ENCODE measurements around the gene FNIP1.

Gene FNIP1

DNA sequence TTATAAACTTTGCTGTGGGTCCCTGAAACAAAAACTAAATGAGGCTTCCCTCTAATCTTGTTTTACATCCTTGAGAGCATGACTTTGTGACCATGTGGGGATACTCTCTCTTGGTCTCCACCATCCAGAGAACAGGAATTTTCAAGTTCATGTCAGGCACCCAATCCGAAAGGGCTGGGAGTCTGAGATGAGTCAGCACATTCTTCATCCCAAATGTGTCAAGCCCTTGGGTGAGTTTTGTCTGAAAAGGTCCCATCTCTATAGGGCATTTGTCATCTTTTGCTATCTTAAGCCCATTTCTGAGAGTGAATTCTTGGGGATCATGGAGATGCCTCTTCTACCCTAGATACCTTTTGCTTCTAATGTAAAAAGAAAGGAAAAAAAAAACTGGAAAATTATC lies 134.9 kb downstream of the FNIP1 start:
- no peak overlapping the region for H3K4me3 ChIP-seq (ENCODE audit: insufficient read depth in 1 of 2, low read depth in 1 of 2, low read length in 2 of 2)
- no peak for DNase-seq
- no peak overlapping the region for H4K8ac ChIP-seq (ENCODE audit: low read length)
- no peak overlapping the region for H4K91ac ChIP-seq (ENCODE audit: low read length)
- no peak overlapping the region for H3K4ac ChIP-seq (ENCODE audit: low read depth in 1 of 2, low read length in 2 of 2)
- no peak overlapping the region for H3K9ac ChIP-seq (ENCODE audit: low read length)
- H3K23ac ChIP-seq (ENCODE audit: low read length in 2 of 2): no peak overlapping the region
- H3K27me3 ChIP-seq (ENCODE audit: control insufficient read depth in 1 of 2, insufficient read depth in 1 of 2, low read length in 2 of 2): no peaks in the 10 kb centered on the region
- H2BK12ac ChIP-seq (ENCODE audit: low read length in 2 of 2): no peak overlapping the region
- no peak overlapping the region for H3K18ac ChIP-seq (ENCODE audit: low read depth in 1 of 2, low read length in 2 of 2)
- H3K79me1 ChIP-seq (replicated peaks; ENCODE audit: low read length, poor library complexity, severe bottlenecking): peaks cover 28% of the 10 kb centered on the region
- no peak overlapping the region for H2BK15ac ChIP-seq (ENCODE audit: low read depth, poor library complexity, severe bottlenecking)
- peaks cover 14% of the 10 kb centered on the region for H3K9me3 ChIP-seq (ENCODE audit: control insufficient read depth, low read length)
- H3K14ac ChIP-seq (ENCODE audit: low read length in 2 of 2): no peak overlapping the region
- H2AFZ ChIP-seq (ENCODE audit: low read depth, low read length): no peak overlapping the region
- no peak overlapping the region for H3K4me2 ChIP-seq (ENCODE audit: low read length, poor library complexity, severe bottlenecking)
- no peak overlapping the region for H3K27ac ChIP-seq (ENCODE audit: low read length, poor library complexity, severe bottlenecking)
- H3K36me3 ChIP-seq (ENCODE audit: control insufficient read depth in 1 of 2, insufficient read depth in 2 of 2, low read depth in 1 of 2, low read length in 2 of 2): peaks cover 43 to 90% of the 10 kb centered on the region in 2 experiments
- no peak overlapping the region for H2BK120ac ChIP-seq (ENCODE audit: low read depth, low read length)
- 100% methylated on average over 1 of the region's 1 CpG for WGBS
- no peak overlapping the region for H2BK5ac ChIP-seq (ENCODE audit: low read depth, low read length, poor library complexity, severe bottlenecking)
- H2AK5ac ChIP-seq (ENCODE audit: low read length, severe bottlenecking): no peak overlapping the region
- no peaks in the 10 kb centered on the region for H3K4me1 ChIP-seq (ENCODE audit: control insufficient read depth, insufficient read depth, low read depth, low read length)

DNA sequence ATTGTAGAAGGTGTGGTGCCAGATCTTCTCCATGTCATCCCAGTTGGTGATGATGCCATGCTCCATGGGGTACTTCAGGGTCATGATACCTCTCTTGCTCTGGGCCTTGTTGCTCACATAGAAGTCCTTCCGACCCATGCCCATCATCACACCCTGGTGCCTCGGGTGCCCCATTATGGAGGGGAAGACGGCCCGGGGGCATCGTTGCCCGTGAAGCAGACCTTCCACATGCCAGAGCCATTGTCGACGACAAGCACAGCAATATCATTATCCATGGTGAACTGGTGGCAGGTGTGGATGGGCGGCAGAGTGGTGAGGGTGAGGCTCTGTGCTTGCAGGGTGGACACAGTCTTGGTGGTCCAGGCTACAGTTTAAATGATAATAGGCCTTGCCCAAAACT lies 137.0 kb downstream of the FNIP1 start:
- peaks cover 41 to 94% of the 10 kb centered on the region in 2 experiments for H3K36me3 ChIP-seq (ENCODE audit: control insufficient read depth in 1 of 2, insufficient read depth in 2 of 2, low read depth in 1 of 2, low read length in 2 of 2)
- H3K4me1 ChIP-seq (ENCODE audit: control insufficient read depth, insufficient read depth, low read depth, low read length): no peaks in the 10 kb centered on the region
- H2AFZ ChIP-seq (ENCODE audit: low read depth, low read length): no peak overlapping the region
- DNase-seq: no peak
- no peak overlapping the region for H2BK120ac ChIP-seq (ENCODE audit: low read depth, low read length)
- H3K27me3 ChIP-seq (ENCODE audit: control insufficient read depth in 1 of 2, insufficient read depth in 1 of 2, low read length in 2 of 2): no peaks in the 10 kb centered on the region
- peaks cover 14% of the 10 kb centered on the region for H3K9me3 ChIP-seq (ENCODE audit: control insufficient read depth, low read length)
- H3K4ac ChIP-seq (ENCODE audit: low read depth in 1 of 2, low read length in 2 of 2): no peak overlapping the region
- H3K23ac ChIP-seq (ENCODE audit: low read length in 2 of 2): no peak overlapping the region
- no peak overlapping the region for H3K18ac ChIP-seq (ENCODE audit: low read depth in 1 of 2, low read length in 2 of 2)
- 97% methylated on average over 9 of the region's 9 CpGs for WGBS
- H3K9ac ChIP-seq (ENCODE audit: low read length): no peak overlapping the region
- no peak overlapping the region for H4K91ac ChIP-seq (ENCODE audit: low read length)
- H3K4me3 ChIP-seq (ENCODE audit: insufficient read depth in 1 of 2, low read depth in 1 of 2, low read length in 2 of 2): no peak overlapping the region
- H3K27ac ChIP-seq (ENCODE audit: low read length, poor library complexity, severe bottlenecking): no peak overlapping the region
- no peak overlapping the region for H2BK15ac ChIP-seq (ENCODE audit: low read depth, poor library complexity, severe bottlenecking)
- no peak overlapping the region for H2BK12ac ChIP-seq (ENCODE audit: low read length in 2 of 2)
- H3K4me2 ChIP-seq (ENCODE audit: low read length, poor library complexity, severe bottlenecking): no peak overlapping the region
- H4K8ac ChIP-seq (ENCODE audit: low read length): no peak overlapping the region
- no peak overlapping the region for H2BK5ac ChIP-seq (ENCODE audit: low read depth, low read length, poor library complexity, severe bottlenecking)
- no peak overlapping the region for H2AK5ac ChIP-seq (ENCODE audit: low read length, severe bottlenecking)
- peaks cover 28% of the 10 kb centered on the region for H3K79me1 ChIP-seq (replicated peaks; ENCODE audit: low read length, poor library complexity, severe bottlenecking)
- no peak overlapping the region for H3K14ac ChIP-seq (ENCODE audit: low read length in 2 of 2)

DNA sequence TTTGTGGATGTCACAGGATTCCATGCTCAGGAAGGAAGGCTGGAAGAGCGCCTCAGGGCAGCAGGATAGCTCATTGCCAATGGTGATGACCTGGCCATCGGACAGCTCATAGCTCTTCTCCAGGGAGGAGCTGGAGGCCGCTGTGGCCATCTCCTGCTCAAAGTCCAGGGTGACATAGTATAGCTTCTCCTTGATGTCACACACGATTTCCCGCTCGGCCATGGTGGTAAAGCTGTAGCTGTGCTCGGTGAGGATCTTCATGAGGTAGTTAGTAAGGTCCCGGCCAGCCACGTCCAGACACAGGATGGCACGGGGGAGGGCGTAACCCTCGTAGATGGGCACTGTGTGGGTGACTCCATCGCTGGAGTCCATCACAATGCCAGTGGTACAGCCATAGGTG lies 137.5 kb downstream of the FNIP1 start:
- H3K18ac ChIP-seq (ENCODE audit: low read depth in 1 of 2, low read length in 2 of 2): no peak overlapping the region
- no peak overlapping the region for H3K27ac ChIP-seq (ENCODE audit: low read length, poor library complexity, severe bottlenecking)
- no peak overlapping the region for H2AFZ ChIP-seq (ENCODE audit: low read depth, low read length)
- no peak overlapping the region for H3K14ac ChIP-seq (ENCODE audit: low read length in 2 of 2)
- no peak overlapping the region for H2BK120ac ChIP-seq (ENCODE audit: low read depth, low read length)
- H2BK15ac ChIP-seq (ENCODE audit: low read depth, poor library complexity, severe bottlenecking): no peak overlapping the region
- H4K91ac ChIP-seq (ENCODE audit: low read length): no peak overlapping the region
- no peak overlapping the region for H2BK5ac ChIP-seq (ENCODE audit: low read depth, low read length, poor library complexity, severe bottlenecking)
- WGBS: over 99% methylated on average over 13 of the region's 13 CpGs
- no peak overlapping the region for H3K4me3 ChIP-seq (ENCODE audit: insufficient read depth in 1 of 2, low read depth in 1 of 2, low read length in 2 of 2)
- no peak overlapping the region for H4K8ac ChIP-seq (ENCODE audit: low read length)
- H3K27me3 ChIP-seq (ENCODE audit: control insufficient read depth in 1 of 2, insufficient read depth in 1 of 2, low read length in 2 of 2): no peaks in the 10 kb centered on the region
- H3K4me1 ChIP-seq (ENCODE audit: control insufficient read depth, insufficient read depth, low read depth, low read length): no peaks in the 10 kb centered on the region
- no peak overlapping the region for H2BK12ac ChIP-seq (ENCODE audit: low read length in 2 of 2)
- H3K23ac ChIP-seq (ENCODE audit: low read length in 2 of 2): no peak overlapping the region
- no peak overlapping the region for H3K9ac ChIP-seq (ENCODE audit: low read length)
- no peak overlapping the region for H3K4me2 ChIP-seq (ENCODE audit: low read length, poor library complexity, severe bottlenecking)
- no peak for DNase-seq
- peaks cover 14% of the 10 kb centered on the region for H3K9me3 ChIP-seq (ENCODE audit: control insufficient read depth, low read length)
- H3K36me3 ChIP-seq (ENCODE audit: control insufficient read depth in 1 of 2, insufficient read depth in 2 of 2, low read depth in 1 of 2, low read length in 2 of 2): peaks cover 39 to 94% of the 10 kb centered on the region in 2 experiments
- no peak overlapping the region for H3K4ac ChIP-seq (ENCODE audit: low read depth in 1 of 2, low read length in 2 of 2)
- H3K79me1 ChIP-seq (replicated peaks; ENCODE audit: low read length, poor library complexity, severe bottlenecking): peaks cover 27% of the 10 kb centered on the region
- H2AK5ac ChIP-seq (ENCODE audit: low read length, severe bottlenecking): no peak overlapping the region

DNA sequence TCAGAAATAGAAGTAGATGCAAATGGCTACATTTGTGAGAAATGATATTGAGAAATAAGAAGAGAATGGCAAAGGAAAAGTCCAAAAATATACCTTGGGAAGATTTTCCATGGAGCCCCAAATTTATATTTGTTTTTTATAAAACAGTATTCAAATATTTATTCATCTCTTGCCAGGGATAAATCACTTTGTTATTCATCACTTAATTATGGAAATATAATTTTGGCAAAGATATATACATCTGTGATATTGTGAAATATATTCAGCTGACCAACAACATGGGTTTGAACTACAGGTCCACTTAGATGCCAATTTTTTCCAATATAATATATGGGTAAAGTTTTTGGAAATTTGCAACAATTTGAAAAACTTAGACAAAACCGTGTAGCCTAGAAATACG lies 142.0 kb downstream of the FNIP1 start:
- H2BK120ac ChIP-seq (ENCODE audit: low read depth, low read length): no peak overlapping the region
- WGBS: 100% methylated on average over 2 of the region's 2 CpGs
- no peak overlapping the region for H2AK5ac ChIP-seq (ENCODE audit: low read length, severe bottlenecking)
- no peak overlapping the region for H3K23ac ChIP-seq (ENCODE audit: low read length in 2 of 2)
- no peak overlapping the region for H4K91ac ChIP-seq (ENCODE audit: low read length)
- DNase-seq: no peak
- H3K79me1 ChIP-seq (replicated peaks; ENCODE audit: low read length, poor library complexity, severe bottlenecking): peaks cover 24% of the 10 kb centered on the region
- H3K4ac ChIP-seq (ENCODE audit: low read depth in 1 of 2, low read length in 2 of 2): no peak overlapping the region
- H3K9ac ChIP-seq (ENCODE audit: low read length): no peak overlapping the region
- no peak overlapping the region for H2BK5ac ChIP-seq (ENCODE audit: low read depth, low read length, poor library complexity, severe bottlenecking)
- H2BK15ac ChIP-seq (ENCODE audit: low read depth, poor library complexity, severe bottlenecking): no peak overlapping the region
- H3K4me1 ChIP-seq (ENCODE audit: control insufficient read depth, insufficient read depth, low read depth, low read length): no peaks in the 10 kb centered on the region
- peaks cover 25 to 88% of the 10 kb centered on the region in 2 experiments for H3K36me3 ChIP-seq (ENCODE audit: control insufficient read depth in 1 of 2, insufficient read depth in 2 of 2, low read depth in 1 of 2, low read length in 2 of 2)
- H3K4me2 ChIP-seq (ENCODE audit: low read length, poor library complexity, severe bottlenecking): no peak overlapping the region
- no peak overlapping the region for H2BK12ac ChIP-seq (ENCODE audit: low read length in 2 of 2)
- H3K4me3 ChIP-seq (ENCODE audit: insufficient read depth in 1 of 2, low read depth in 1 of 2, low read length in 2 of 2): no peak overlapping the region
- H3K18ac ChIP-seq (ENCODE audit: low read depth in 1 of 2, low read length in 2 of 2): no peak overlapping the region
- H3K9me3 ChIP-seq (ENCODE audit: control insufficient read depth, low read length): no peaks in the 10 kb centered on the region
- H4K8ac ChIP-seq (ENCODE audit: low read length): no peak overlapping the region
- H3K14ac ChIP-seq (ENCODE audit: low read length in 2 of 2): no peak overlapping the region
- H3K27ac ChIP-seq (ENCODE audit: low read length, poor library complexity, severe bottlenecking): no peak overlapping the region
- no peak overlapping the region for H2AFZ ChIP-seq (ENCODE audit: low read depth, low read length)
- no peaks in the 10 kb centered on the region for H3K27me3 ChIP-seq (ENCODE audit: control insufficient read depth in 1 of 2, insufficient read depth in 1 of 2, low read length in 2 of 2)

Data from mesenchymal stem cell (in vitro differentiated cells and primary cell).